A549 (cell line): ENCODE results near the gene TMEM60. TPM values are rescaled to one million over a fixed set of nuclear protein-coding genes. Genes with fewer than 3 reads are reported as not detected.

Source experiments
- ATAC-seq, 2 experiments: fragments of 200-7000 bp in 1 of 2; fragments of >200 bp in 1 of 2; cut with Nextera tagmentation in 1 of 2; cut with Tn5 transposase in 1 of 2; 3 replicates each; pipeline versions ENCODE4 v1.8.0 to v1.9.1; 2018 to 2020; ENCODE audit warnings: mild to moderate bottlenecking in 1 of 2, moderate library complexity in 1 of 2
- CTCF ChIA-PET: fragments of 300-600 bp; sonication (Branson Sonifier 250); formaldehyde crosslinking; extraction: SDS; loops from one replicate; lab custom pipeline; 2021; ENCODE audit warnings: antibody characterized with exemption, inconsistent platforms; lab: Yijun Ruan, JAX
- POLR2A ChIA-PET: fragments of 350-600 bp; formaldehyde crosslinking; extraction: SDS; loops from one replicate; lab custom pipeline; 2021; ENCODE audit warnings: antibody characterized with exemption, inconsistent platforms; lab: Yijun Ruan, JAX
- DNase-seq, 2 experiments: peaks; one replicate each; pipeline versions ENCODE4 v3.0.0 to v3.0.0-alpha.2; 2011 to 2016; ENCODE audit warnings: low read depth in 1 of 2, low spot score in 1 of 2
- FAIRE-seq: peaks from 2 replicates; lab custom pipeline; 2011; peaks lifted over from hg19 to GRCh38; lab: Jason Lieb, UNC
- H3K27ac ChIP-seq, 2 experiments: fragments of >200 bp; sonication (Bioruptor Twin); formaldehyde crosslinking; 3 replicates each; pipeline ENCODE4 v1.5.1; 2016 to 2017
- H3K4me1 ChIP-seq: fragments of >200 bp; sonication (Bioruptor Twin); formaldehyde crosslinking; 3 replicates; pipeline ENCODE4 v1.6.1; 2016
- H3K4me2 ChIP-seq: fragments of >200 bp; sonication (Bioruptor Twin); formaldehyde crosslinking; 3 replicates; pipeline ENCODE4 v1.6.1; 2016
- H3K4me3 ChIP-seq: fragments of >200 bp; sonication (Bioruptor Twin); formaldehyde crosslinking; 3 replicates; pipeline ENCODE4 v1.5.1; 2016
- H3K9me3 ChIP-seq: fragments of >200 bp; sonication (Bioruptor Twin); formaldehyde crosslinking; 3 replicates; pipeline ENCODE4 v1.6.1; 2016
- BHLHE40 ChIP-seq: IDR thresholded peaks from 2 replicates; pipeline ENCODE4 v1.6.1; 2012; ENCODE audit warnings: low read depth, low read length, inconsistent platforms
- CBX8 ChIP-seq: fragments of 200-600 bp; sonication (generic); IDR thresholded peaks from 2 replicates; pipeline ENCODE4 v1.6.1; 2016
- EP300 ChIP-seq, 2 experiments: fragments of >200 bp; sonication (Bioruptor Twin); formaldehyde crosslinking; IDR thresholded peaks; 2 replicates in 1 of 2; 3 replicates in 1 of 2; pipeline ENCODE4 v1.6.1; 2016 to 2017
- FOSB ChIP-seq: fragments of 250-450 bp; sonication (Bioruptor Pico); IDR thresholded peaks from 2 replicates; pipeline ENCODE4 v1.5.0; 2020; ENCODE audit warnings: mild to moderate bottlenecking, moderate library complexity
- FOSL2 ChIP-seq, 2 experiments: fragments of 450-650 bp in 1 of 2; fragments of >200 bp in 1 of 2; sonication (Bioruptor Twin) in 1 of 2; formaldehyde crosslinking; IDR thresholded peaks; 2 replicates each; pipeline versions ENCODE4 v1.5.0 to v1.6.1; 2016 to 2020; ENCODE audit warnings: mild to moderate bottlenecking in 1 of 2, moderate library complexity in 1 of 2
- HDAC2 ChIP-seq: fragments of 200-600 bp; sonication (generic); IDR thresholded peaks from 2 replicates; pipeline ENCODE4 v1.6.1; 2016
- HES2 ChIP-seq: fragments of >200 bp; sonication (Bioruptor Twin); formaldehyde crosslinking; IDR thresholded peaks from 2 replicates; pipeline ENCODE4 v1.6.1; 2016
- HOXB5 ChIP-seq: fragments of 250-450 bp; sonication (Bioruptor Pico); IDR thresholded peaks from 2 replicates; pipeline ENCODE4 v1.5.0; 2020; ENCODE audit warnings: mild to moderate bottlenecking, moderate library complexity
- JUN ChIP-seq, 2 experiments: fragments of >200 bp; sonication (Bioruptor Twin); formaldehyde crosslinking; IDR thresholded peaks; 2 replicates in 1 of 2; 3 replicates in 1 of 2; pipeline ENCODE4 v1.6.1; 2016 to 2017
- JUNB ChIP-seq: fragments of >200 bp; sonication (Bioruptor Twin); formaldehyde crosslinking; IDR thresholded peaks from 2 replicates; pipeline ENCODE4 v1.6.1; 2016
- MAFK ChIP-seq: fragments of 450-650 bp; IDR thresholded peaks from 2 replicates; pipeline ENCODE4 v1.6.1; 2014; ENCODE audit not compliant: partially characterized antibody
- MAZ ChIP-seq: fragments of 150-350 bp; IDR thresholded peaks from 2 replicates; pipeline ENCODE4 v1.6.1; 2014; ENCODE audit warnings: antibody characterized with exemption, low read depth, low read length, borderline replicate concordance
- NFE2L2 ChIP-seq: fragments of 150-350 bp; conservative IDR thresholded peaks from 2 replicates; pipeline ENCODE4 v1.6.1; 2014; ENCODE audit warnings: low read length
- POLR2A ChIP-seq: IDR thresholded peaks from 2 replicates; pipeline ENCODE4 v1.6.1; 2012; ENCODE audit warnings: mild to moderate bottlenecking, low read length
- RARB ChIP-seq: fragments of 250-450 bp; sonication (Bioruptor Pico); IDR thresholded peaks from 2 replicates; pipeline ENCODE4 v1.8.0; 2021; ENCODE audit warnings: mild to moderate bottlenecking, moderate library complexity
- RNF2 ChIP-seq: fragments of 200-600 bp; sonication (generic); IDR thresholded peaks from 2 replicates; pipeline ENCODE4 v1.6.1; 2016; ENCODE audit warnings: low read depth, mild to moderate bottlenecking, antibody characterized with exemption, moderate library complexity, borderline replicate concordance
- SREBF2 ChIP-seq: fragments of 450-650 bp; IDR thresholded peaks from 2 replicates; pipeline ENCODE4 v1.6.1; 2014; ENCODE audit warnings: mild to moderate bottlenecking, moderate library complexity
- TP53 ChIP-seq: fragments of 250-450 bp; sonication (Bioruptor Pico); IDR thresholded peaks from 2 replicates; pipeline ENCODE4 v1.5.0; 2021; ENCODE audit warnings: mild to moderate bottlenecking, moderate library complexity
- ZC3H11A ChIP-seq: fragments of 450-650 bp; IDR thresholded peaks from 2 replicates; pipeline ENCODE4 v1.6.1; 2014; ENCODE audit warnings: antibody characterized with exemption, mild to moderate bottlenecking
- ZSCAN20 ChIP-seq: fragments of 250-450 bp; sonication (Bioruptor Pico); IDR thresholded peaks from 2 replicates; pipeline ENCODE4 v1.8.0; 2022; ENCODE audit warnings: mild to moderate bottlenecking, moderate library complexity
- WGBS: methylation state at CpG from one replicate; pipeline ENCODE4 v1.1.6; 2017; ENCODE audit errors: missing lambda C conversion rate; 5-methylcytosine and 5-hydroxymethylcytosine counted together
- polyA plus RNA-seq, 4 experiments: library from polyadenylated mRNA; depleted of rRNA in 3 of 4; stranded (reverse); fragments of >200 nt; fragmentation: RNase III in 1 of 4; extraction: RNeasy Plus Mini Kit Qiagen cat#74134 plus additional on column Dnase treatment in 1 of 4; gene quantifications; 2 replicates in 3 of 4; 3 replicates in 1 of 4; pipeline ENCODE4 v1.2.3, GENCODE V29; 2011 to 2017
- TF ChIP-seq, protein P1 (sequence below): fragments of 450-650 bp; IDR thresholded peaks from 2 replicates; pipeline ENCODE4 v1.6.1; 2014; ENCODE audit warnings: antibody characterized with exemption
- TF ChIP-seq, protein P2 (sequence below): fragments of >200 bp; sonication (Bioruptor Twin); formaldehyde crosslinking; IDR thresholded peaks from 3 replicates; pipeline ENCODE4 v1.5.1; 2016

TMEM60 gene
- polyA plus RNA-seq, 2 of the 4 experiments (the other 2 are of a cell fraction): 33.8 to 54.7 TPM

- no peaks in the 10 kb centered on the region for H3K4me1 ChIP-seq
- H3K4me3 ChIP-seq: no peak overlapping the region
- no peak overlapping the region for H3K27ac ChIP-seq
- TF ChIP-seq CBX8: no peak
- no peak for TF ChIP-seq FOSB (CRISPR knock-in tag)
- no peak for TF ChIP-seq TP53
- TF ChIP-seq, protein P1, sequence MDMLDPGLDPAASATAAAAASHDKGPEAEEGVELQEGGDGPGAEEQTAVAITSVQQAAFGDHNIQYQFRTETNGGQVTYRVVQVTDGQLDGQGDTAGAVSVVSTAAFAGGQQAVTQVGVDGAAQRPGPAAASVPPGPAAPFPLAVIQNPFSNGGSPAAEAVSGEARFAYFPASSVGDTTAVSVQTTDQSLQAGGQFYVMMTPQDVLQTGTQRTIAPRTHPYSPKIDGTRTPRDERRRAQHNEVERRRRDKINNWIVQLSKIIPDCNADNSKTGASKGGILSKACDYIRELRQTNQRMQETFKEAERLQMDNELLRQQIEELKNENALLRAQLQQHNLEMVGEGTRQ: no peak
- no peak for TF ChIP-seq JUN (IDR thresholded peaks at IDR 0.05)
- no peak for TF ChIP-seq FOSL2 (IDR thresholded peaks at IDR 0.05)
- TF ChIP-seq FOSL2 (CRISPR knock-in tag; IDR thresholded peaks at IDR 0.05): no peak
- no peak for TF ChIP-seq NFE2L2
- TF ChIP-seq HES2: no peak
- TF ChIP-seq RARB (CRISPR knock-in tag): no peak
- no peak for TF ChIP-seq JUNB
- no peak for TF ChIP-seq EP300 (IDR thresholded peaks at IDR 0.05)
- TF ChIP-seq, all 56 proteins: peak for 0
- Histone ChIP-seq H3K4me2 (no peak overlapping the region), H3K9me3 (peaks cover 6% of the 10 kb centered on the region; the same call in 2 of the 3 replicates)
- ChIA-PET POLR2A (no interaction called here), CTCF (interaction anchor here (0.6 to 1.7 kb wide), 3 partner anchors 23 to 131 kb away, joined by 3 to 4 read pairs (median 4); no protein-coding TSS in a partner anchor)
- WGBS: 94% methylated on average over 4 of the region's 4 CpGs
- DNase-seq: no peak
- no peak for ATAC-seq
- no peak for FAIRE-seq
Observed at GRCh38 chr7:77782383-77782782, 15.9 kb downstream of the TMEM60 start.

- FAIRE-seq: no peak
- DNase-seq: no peak
- Histone ChIP-seq H3K27ac (no peak overlapping the region), H3K4me1 (no peaks in the 10 kb centered on the region), H3K4me2 (no peak overlapping the region), H3K4me3 (no peak overlapping the region), H3K9me3 (0 out of 3 replicates have a peak, but pooled peaks cover 7% of the 10 kb centered on the region)
- ChIA-PET POLR2A (no interaction called here), CTCF (interaction anchor here (1.4 kb wide), 1 partner anchor 19 kb away, joined by 3 read pairs; no protein-coding TSS in a partner anchor)
- ATAC-seq: no peak
- TF ChIP-seq HOXB5 (CRISPR knock-in tag) (no peak), RNF2 (no peak)
- 100% methylated on average over 2 of the region's 2 CpGs for WGBS
Observed at GRCh38 chr7:77778535-77778934, 19.7 kb downstream of the TMEM60 start.

DNA sequence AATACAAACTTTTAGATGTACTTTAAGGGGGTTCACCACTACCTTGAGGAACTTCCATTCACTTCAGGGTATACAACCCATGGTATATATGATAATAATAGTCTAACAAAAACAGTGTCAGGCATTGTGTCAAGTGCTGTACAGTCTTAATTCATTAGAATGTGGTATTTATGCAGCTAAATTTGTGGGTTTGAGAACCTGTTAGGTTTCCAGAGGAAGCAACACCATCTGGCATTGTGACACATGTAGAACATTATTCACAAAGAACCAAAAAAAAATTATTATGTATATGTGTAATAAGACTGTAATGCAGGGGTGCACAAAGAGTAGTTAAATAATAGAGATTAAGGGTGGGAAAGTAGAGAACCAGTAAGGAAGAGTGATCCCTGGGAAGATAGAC is 26.3 kb downstream of the TMEM60 start:
- FAIRE-seq (no peak), ATAC-seq (no peak)
- POLR2A ChIA-PET: no interaction called here
- Histone ChIP-seq H3K27ac (no peak overlapping the region), H3K4me3 (no peak overlapping the region), H3K9me3 (0 out of 3 replicates have a peak, but pooled peaks cover 5% of the 10 kb centered on the region), H3K4me1 (peaks cover 11% of the 10 kb centered on the region)
- CTCF ChIA-PET: interaction anchor here (1.2 to 1.7 kb wide), 2 partner anchors 12 to 26 kb away, joined by 3 to 10 read pairs; partner anchors contain the start of genes PHTF2 and TMEM60
- TF ChIP-seq HDAC2 (no peak), ZC3H11A (no peak), MAZ (no peak), CBX8 (no peak)
- TF ChIP-seq, all 56 proteins: peak for 0
- H3K4me2 ChIP-seq: no peak overlapping the region
- no peak for DNase-seq

DNA sequence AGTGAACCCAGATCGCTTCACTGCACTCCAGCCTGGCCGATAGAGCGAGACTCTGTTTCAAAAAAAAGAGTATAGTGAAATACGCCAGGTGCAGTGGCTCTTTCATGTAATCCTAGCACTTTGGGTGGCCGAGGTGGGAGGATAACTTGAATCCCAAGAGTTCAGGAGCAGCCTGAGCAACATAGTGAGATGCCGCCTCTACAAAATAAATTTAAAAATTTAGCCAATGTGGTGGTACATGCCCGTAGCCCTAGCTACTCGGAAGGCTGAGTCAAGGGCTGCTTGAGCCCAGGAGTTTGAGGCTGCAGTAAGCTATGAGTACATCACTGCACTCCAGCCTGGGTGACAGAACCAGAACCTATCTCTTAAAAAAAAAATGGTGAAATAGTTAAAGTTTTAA is 27.9 kb downstream of the TMEM60 start:
- Histone ChIP-seq H3K27ac (no peak overlapping the region), H3K4me1 (peaks cover 27% of the 10 kb centered on the region), H3K4me3 (no peak overlapping the region), H3K9me3 (no peaks in the 10 kb centered on the region), H3K4me2 (no peak overlapping the region)
- DNase-seq (no peak), FAIRE-seq (no peak), ATAC-seq (no peak)
- POLR2A ChIA-PET: no interaction called here
- TF ChIP-seq, protein P2, sequence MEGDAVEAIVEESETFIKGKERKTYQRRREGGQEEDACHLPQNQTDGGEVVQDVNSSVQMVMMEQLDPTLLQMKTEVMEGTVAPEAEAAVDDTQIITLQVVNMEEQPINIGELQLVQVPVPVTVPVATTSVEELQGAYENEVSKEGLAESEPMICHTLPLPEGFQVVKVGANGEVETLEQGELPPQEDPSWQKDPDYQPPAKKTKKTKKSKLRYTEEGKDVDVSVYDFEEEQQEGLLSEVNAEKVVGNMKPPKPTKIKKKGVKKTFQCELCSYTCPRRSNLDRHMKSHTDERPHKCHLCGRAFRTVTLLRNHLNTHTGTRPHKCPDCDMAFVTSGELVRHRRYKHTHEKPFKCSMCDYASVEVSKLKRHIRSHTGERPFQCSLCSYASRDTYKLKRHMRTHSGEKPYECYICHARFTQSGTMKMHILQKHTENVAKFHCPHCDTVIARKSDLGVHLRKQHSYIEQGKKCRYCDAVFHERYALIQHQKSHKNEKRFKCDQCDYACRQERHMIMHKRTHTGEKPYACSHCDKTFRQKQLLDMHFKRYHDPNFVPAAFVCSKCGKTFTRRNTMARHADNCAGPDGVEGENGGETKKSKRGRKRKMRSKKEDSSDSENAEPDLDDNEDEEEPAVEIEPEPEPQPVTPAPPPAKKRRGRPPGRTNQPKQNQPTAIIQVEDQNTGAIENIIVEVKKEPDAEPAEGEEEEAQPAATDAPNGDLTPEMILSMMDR: no peak
- TF ChIP-seq POLR2A (no peak), SREBF2 (no peak), BHLHE40 (no peak), HES2 (no peak), ZSCAN20 (CRISPR knock-in tag) (no peak), JUN (IDR thresholded peaks at IDR 0.05) (no peak), JUNB (no peak), TP53 (no peak), MAFK (no peak)
- TF ChIP-seq, protein P1: no peak
- WGBS: 86% methylated on average over 8 of the region's 8 CpGs
- CTCF ChIA-PET: interaction anchor here (1.7 kb wide), 1 partner anchor 11 kb away, joined by 10 read pairs; no protein-coding TSS in a partner anchor
